Measurements from ENCODE around the gene GCKR. TPM values are rescaled to one million over a fixed set of nuclear protein-coding genes. Genes with fewer than 3 reads are reported as not detected.

Gene GCKR
- total and polyA plus RNA-seq, 2 donors (not counting 3 experiments of a cell fraction or from before 2014, with no cell fraction given) = 0.27 to 0.52 TPM

GRCh38 chr2:27559228-27559627 is 62.6 kb downstream of the GCKR start:
- Histone ChIP-seq H3K27ac (ENCODE audit: insufficient read depth, low read depth, low read length) (no peak overlapping the region), H3K9me1 (replicated peaks; ENCODE audit: control insufficient read depth, extremely low read depth, insufficient read depth, low read length) (no peaks in the 10 kb centered on the region), H3K4me2 (ENCODE audit: insufficient read depth, low read length) (no peak overlapping the region), H3K9ac (replicated peaks; ENCODE audit: extremely low read depth, insufficient read depth, low read length) (no peak overlapping the region), H3K4me1 (ENCODE audit: control insufficient read depth, extremely low read depth, insufficient read depth, low read length) (no peaks in the 10 kb centered on the region), H3K79me2 (ENCODE audit: control insufficient read depth, insufficient read depth, low read length) (no peaks in the 10 kb centered on the region), H3K9me3 (replicated peaks; ENCODE audit: control insufficient read depth, insufficient read depth, low read length) (no peaks in the 10 kb centered on the region), H3K27me3 (ENCODE audit: control insufficient read depth in 2 of 2, insufficient read depth in 2 of 2, low read length in 2 of 2) (no peaks in the 10 kb centered on the region), H2AFZ (ENCODE audit: low read depth, low read length) (no peak overlapping the region), H3K4me3 (replicated peaks in 1 of 3; ENCODE audit: insufficient read depth in 1 of 3, low read depth in 1 of 3, low read length in 3 of 3) (no peak overlapping the region), H4K20me1 (replicated peaks; ENCODE audit: control insufficient read depth, extremely low read depth, insufficient read depth, low read length) (no peaks in the 10 kb centered on the region), H3K36me3 (ENCODE audit: control insufficient read depth in 2 of 2, extremely low read depth in 1 of 2, insufficient read depth in 2 of 2, low read length in 2 of 2) (no peaks in the 10 kb centered on the region)
- ChIA-PET POLR2A (interaction anchor here (0.6 kb wide), 1 partner anchor 22 kb away, joined by 3 read pairs; no protein-coding TSS in a partner anchor), CTCF (no interaction called here)
- DNase-seq (ENCODE audit: low read depth, low spot score) (no peak), FAIRE-seq (no peak)
- dilution Hi-C loops (cut with MboI; ENCODE audit: extremely low pct_ligation_motif_present, low sequenced_read_pairs) (no loop called here), intact Hi-C loops (cut with micrococcal nuclease) (no loop called here)
- TF ChIP-seq JUN (IDR thresholded peaks at IDR 0.05; ENCODE audit: borderline replicate concordance, insufficient read depth, insufficient read length, low read depth) = no peak
- TF ChIP-seq POLR2AphosphoS5 (IDR thresholded peaks at IDR 0.05; ENCODE audit: insufficient read depth, low read depth, low read length) = no peak
- no peak for TF ChIP-seq MYC (IDR thresholded peaks at IDR 0.05; ENCODE audit: low read depth, low read length)
- TF ChIP-seq GATA2 (IDR thresholded peaks at IDR 0.05; ENCODE audit: insufficient read depth, insufficient read length, low read depth, low read length) = no peak
- TF ChIP-seq POLR2A (IDR thresholded peaks at IDR 0.05; ENCODE audit: low read depth, low read length) = no peak
- TF ChIP-seq, protein P1, sequence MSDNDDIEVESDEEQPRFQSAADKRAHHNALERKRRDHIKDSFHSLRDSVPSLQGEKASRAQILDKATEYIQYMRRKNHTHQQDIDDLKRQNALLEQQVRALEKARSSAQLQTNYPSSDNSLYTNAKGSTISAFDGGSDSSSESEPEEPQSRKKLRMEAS (IDR thresholded peaks at IDR 0.05; ENCODE audit: insufficient read depth, insufficient read length) = no peak
- TF ChIP-seq, protein P2, sequence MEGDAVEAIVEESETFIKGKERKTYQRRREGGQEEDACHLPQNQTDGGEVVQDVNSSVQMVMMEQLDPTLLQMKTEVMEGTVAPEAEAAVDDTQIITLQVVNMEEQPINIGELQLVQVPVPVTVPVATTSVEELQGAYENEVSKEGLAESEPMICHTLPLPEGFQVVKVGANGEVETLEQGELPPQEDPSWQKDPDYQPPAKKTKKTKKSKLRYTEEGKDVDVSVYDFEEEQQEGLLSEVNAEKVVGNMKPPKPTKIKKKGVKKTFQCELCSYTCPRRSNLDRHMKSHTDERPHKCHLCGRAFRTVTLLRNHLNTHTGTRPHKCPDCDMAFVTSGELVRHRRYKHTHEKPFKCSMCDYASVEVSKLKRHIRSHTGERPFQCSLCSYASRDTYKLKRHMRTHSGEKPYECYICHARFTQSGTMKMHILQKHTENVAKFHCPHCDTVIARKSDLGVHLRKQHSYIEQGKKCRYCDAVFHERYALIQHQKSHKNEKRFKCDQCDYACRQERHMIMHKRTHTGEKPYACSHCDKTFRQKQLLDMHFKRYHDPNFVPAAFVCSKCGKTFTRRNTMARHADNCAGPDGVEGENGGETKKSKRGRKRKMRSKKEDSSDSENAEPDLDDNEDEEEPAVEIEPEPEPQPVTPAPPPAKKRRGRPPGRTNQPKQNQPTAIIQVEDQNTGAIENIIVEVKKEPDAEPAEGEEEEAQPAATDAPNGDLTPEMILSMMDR (IDR thresholded peaks at IDR 0.05; ENCODE audit: extremely low read depth in 1 of 2, insufficient read depth in 1 of 2, low read depth in 1 of 2, low read length in 2 of 2) = no peak
- no peak for TF ChIP-seq EZH2 (IDR thresholded peaks at IDR 0.05; ENCODE audit: borderline replicate concordance, low read depth, low read length, severe bottlenecking)
- no peak for TF ChIP-seq FOS (IDR thresholded peaks at IDR 0.05; ENCODE audit: borderline replicate concordance, insufficient read depth, low read length)
- no TSS peak for BruUV-seq (replicated peaks)
